ENCODE results near the gene LLGL2. TPM values are rescaled to one million over a fixed set of nuclear protein-coding genes. Genes with fewer than 3 reads are reported as not detected.

The LLGL2 gene
- total and polyA plus RNA-seq, 10 donors: 28.6 to 153 (median 80.0) TPM

- H3K4me3 ChIP-seq: no peak overlapping the region
- H3K4me1 ChIP-seq: peaks cover 0 to 100% (median 66%) of the 10 kb centered on the region in 6 donors
- no peaks in the 10 kb centered on the region for H3K9me3 ChIP-seq
- peaks cover 0 to 100% (median 23%) of the 10 kb centered on the region in 6 donors for H3K36me3 ChIP-seq
- peak overlapping the region in 5 of 8 donors; percentile 14 to 90 (median 82) for H3K27ac ChIP-seq
- intact Hi-C loops (cut with DNase I; ENCODE audit: low total_unique reads): no loop called here
- no peaks in the 10 kb centered on the region for H3K27me3 ChIP-seq (replicated peaks in 1 of 7)
- no peak for DNase-seq
- no peak for TF ChIP-seq POLR2A (IDR thresholded peaks at IDR 0.05)
- no peak for TF ChIP-seq CTCF (IDR thresholded peaks at IDR 0.05 in 8 of 11, conservative IDR thresholded peaks at IDR 0.05 in 3 of 11)
- peak in 1 of 3 donors; percentile 21 for TF ChIP-seq POLR2AphosphoS5 (IDR thresholded peaks at IDR 0.05)
- WGBS, 5 donors: 72 to 87% (median 83%) methylated on average over 10 to 23 of the region's 23 CpGs
These were observed 22.1 kb upstream of the LLGL2 start for GRCh38 chr17:75503337-75503950.

- DNase-seq: no peak
- Histone ChIP-seq H3K36me3 (peaks cover 0 to 95% (median 19%) of the 10 kb centered on the region in 6 donors), H3K9me3 (no peaks in the 10 kb centered on the region), H3K4me1 (peaks cover 0 to 100% (median 65%) of the 10 kb centered on the region in 6 donors), H3K27me3 (replicated peaks in 1 of 7) (no peaks in the 10 kb centered on the region), H3K4me3 (no peak overlapping the region), H3K27ac (peak overlapping the region in 5 of 8 donors; percentile 14 to 90 (median 82))
- TF ChIP-seq CTCF (IDR thresholded peaks at IDR 0.05 in 8 of 11, conservative IDR thresholded peaks at IDR 0.05 in 3 of 11) (no peak), POLR2A (IDR thresholded peaks at IDR 0.05) (no peak), POLR2AphosphoS5 (IDR thresholded peaks at IDR 0.05) (no peak)
- intact Hi-C loops (cut with DNase I; ENCODE audit: low total_unique reads): no loop called here
- 59 to 82% (median 63%) methylated on average over 7 to 13 of the region's 13 CpGs for WGBS, 5 donors
These were observed 21.5 kb upstream of the LLGL2 start for GRCh38 chr17:75503976-75504346.

GRCh38 chr17:75504347-75505151, 20.9 kb upstream of the LLGL2 start:
- intact Hi-C loops (cut with DNase I; ENCODE audit: low total_unique reads): no loop called here
- peaks cover 0 to 100% (median 62%) of the 10 kb centered on the region in 6 donors for H3K4me1 ChIP-seq
- no peaks in the 10 kb centered on the region for H3K27me3 ChIP-seq (replicated peaks in 1 of 7)
- peak; percentile 46 to 79 (median 71) for TF ChIP-seq CTCF (IDR thresholded peaks at IDR 0.05 in 8 of 11, conservative IDR thresholded peaks at IDR 0.05 in 3 of 11)
- TF ChIP-seq POLR2AphosphoS5 (IDR thresholded peaks at IDR 0.05): peak; percentile 67 to 78 (median 73)
- no peak for TF ChIP-seq POLR2A (IDR thresholded peaks at IDR 0.05)
- peak overlapping the region in 5 of 8 donors; percentile 23 to 90 (median 82) for H3K27ac ChIP-seq
- DNase-seq: peak; percentile 85
- H3K9me3 ChIP-seq: no peaks in the 10 kb centered on the region
- peak overlapping the region in 1 of 8 donors; percentile 11 for H3K4me3 ChIP-seq
- peaks cover 0 to 89% (median 16%) of the 10 kb centered on the region in 6 donors for H3K36me3 ChIP-seq
- WGBS, 5 donors: 62 to 79% (median 68%) methylated on average over 20 to 32 of the region's 32 CpGs

- TF ChIP-seq POLR2A (IDR thresholded peaks at IDR 0.05): no peak
- no peak for TF ChIP-seq CTCF (IDR thresholded peaks at IDR 0.05 in 8 of 11, conservative IDR thresholded peaks at IDR 0.05 in 3 of 11)
- 68 to 92% (median 75%) methylated on average over 4 of the region's 4 CpGs for WGBS, 5 donors
- intact Hi-C loops (cut with DNase I; ENCODE audit: low total_unique reads): no loop called here
- peak overlapping the region in 4 of 8 donors; percentile 54 to 90 (median 86) for H3K27ac ChIP-seq
- no peaks in the 10 kb centered on the region for H3K9me3 ChIP-seq
- DNase-seq: no peak
- no peaks in the 10 kb centered on the region for H3K27me3 ChIP-seq (replicated peaks in 1 of 7)
- peaks cover 0 to 98% (median 59%) of the 10 kb centered on the region in 6 donors for H3K4me1 ChIP-seq
- H3K4me3 ChIP-seq: no peak overlapping the region
- peaks cover 0 to 83% (median 14%) of the 10 kb centered on the region in 6 donors for H3K36me3 ChIP-seq
These were observed 20.4 kb upstream of the LLGL2 start for GRCh38 chr17:75505152-75505409.
